Lower lobe of right lung (tissue), 2 donors: ENCODE results near the gene GPHA2. TPM values are rescaled to one million over a fixed set of nuclear protein-coding genes. Genes with fewer than 3 reads are reported as not detected.

Experiments used
- ATAC-seq, 2 donors: fragments of 200-7000 bp; cut with Tn5 transposase; one replicate each; pipeline ENCODE4 v1.9.1; 2020 to 2022; ENCODE audit warnings: mild to moderate bottlenecking in 2 of 2, moderate library complexity in 2 of 2
- DNase-seq: peaks from one replicate; pipeline ENCODE4 v3.0.0-alpha.2; 2020
- H3K27ac ChIP-seq: fragments of 200-600 bp; one replicate; pipeline ENCODE4 v1.8.0; 2022
- H3K27me3 ChIP-seq: fragments of 200-600 bp; one replicate; pipeline ENCODE4 v1.8.0; 2022; ENCODE audit warnings: low read depth
- H3K36me3 ChIP-seq: fragments of 200-600 bp; one replicate; pipeline ENCODE4 v1.8.0; 2022; ENCODE audit warnings: mild to moderate bottlenecking
- H3K4me1 ChIP-seq: fragments of 200-600 bp; one replicate; pipeline ENCODE4 v1.8.0; 2022
- H3K4me3 ChIP-seq: fragments of 200-600 bp; one replicate; pipeline ENCODE4 v1.8.0; 2022; ENCODE audit warnings: mild to moderate bottlenecking
- H3K9me3 ChIP-seq: fragments of 200-600 bp; one replicate; pipeline ENCODE4 v1.8.0; 2022
- intact Hi-C: fragments of 100-400 bp; cut with DNase I; formaldehyde crosslinking; loops from one replicate; pipeline ENCODE4 v1.11.0; 2022
- total RNA-seq: library from RNA; stranded (reverse); fragmentation: NEBNext Ultra II Directional; extraction: Animal tissue kit (Norgen Biotek cat#: 25700); gene quantifications from one replicate; pipeline ENCODE4 v1.2.1, GENCODE V29; 2021
- TF ChIP-seq, protein P1 (sequence below): fragments of 200-600 bp; IDR thresholded peaks from one replicate; pipeline ENCODE4 v1.8.0; 2022; ENCODE audit warnings: antibody characterized with exemption, mild to moderate bottlenecking
- donor health status: DM: no; HTN: yes; CAD: no; lungs with severe emphysema.

The GPHA2 gene
- total RNA-seq, 1 donor from 2014 or later = not detected

DNA sequence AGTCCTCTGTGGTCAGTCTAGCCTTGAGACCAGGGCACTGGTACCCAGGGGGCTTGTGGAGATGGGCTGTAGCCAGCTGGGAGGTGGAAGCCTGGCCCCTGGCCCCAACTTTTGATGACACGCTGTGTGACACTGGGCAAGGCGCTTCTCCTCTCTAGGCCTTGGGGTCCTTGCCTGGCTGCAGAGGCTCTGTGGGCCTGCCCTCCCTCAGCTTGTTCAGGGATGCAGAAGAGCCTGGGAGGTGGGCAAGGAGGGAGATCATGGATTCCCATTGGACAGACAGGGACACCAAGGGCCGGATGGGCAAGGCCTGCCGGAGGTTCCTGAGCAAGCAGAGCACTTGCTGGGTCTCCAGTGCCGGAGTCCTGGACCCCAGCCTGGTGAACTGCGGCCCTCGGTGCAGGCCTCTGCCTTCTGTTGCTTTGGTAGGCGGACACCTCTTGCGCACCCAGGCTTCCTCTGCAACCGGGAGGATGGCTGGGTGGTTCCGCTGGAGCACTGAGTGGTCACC lies 12.5 kb downstream of the GPHA2 start:
- no peaks in the 10 kb centered on the region for H3K9me3 ChIP-seq
- ATAC-seq (no peak), DNase-seq (no peak)
- no peaks in the 10 kb centered on the region for H3K27me3 ChIP-seq
- H3K4me3 ChIP-seq = peak overlapping the region; percentile 100
- H3K27ac ChIP-seq = no peak overlapping the region
- intact Hi-C loops = no loop called here
- TF ChIP-seq, protein P1, sequence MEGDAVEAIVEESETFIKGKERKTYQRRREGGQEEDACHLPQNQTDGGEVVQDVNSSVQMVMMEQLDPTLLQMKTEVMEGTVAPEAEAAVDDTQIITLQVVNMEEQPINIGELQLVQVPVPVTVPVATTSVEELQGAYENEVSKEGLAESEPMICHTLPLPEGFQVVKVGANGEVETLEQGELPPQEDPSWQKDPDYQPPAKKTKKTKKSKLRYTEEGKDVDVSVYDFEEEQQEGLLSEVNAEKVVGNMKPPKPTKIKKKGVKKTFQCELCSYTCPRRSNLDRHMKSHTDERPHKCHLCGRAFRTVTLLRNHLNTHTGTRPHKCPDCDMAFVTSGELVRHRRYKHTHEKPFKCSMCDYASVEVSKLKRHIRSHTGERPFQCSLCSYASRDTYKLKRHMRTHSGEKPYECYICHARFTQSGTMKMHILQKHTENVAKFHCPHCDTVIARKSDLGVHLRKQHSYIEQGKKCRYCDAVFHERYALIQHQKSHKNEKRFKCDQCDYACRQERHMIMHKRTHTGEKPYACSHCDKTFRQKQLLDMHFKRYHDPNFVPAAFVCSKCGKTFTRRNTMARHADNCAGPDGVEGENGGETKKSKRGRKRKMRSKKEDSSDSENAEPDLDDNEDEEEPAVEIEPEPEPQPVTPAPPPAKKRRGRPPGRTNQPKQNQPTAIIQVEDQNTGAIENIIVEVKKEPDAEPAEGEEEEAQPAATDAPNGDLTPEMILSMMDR = no peak
- H3K36me3 ChIP-seq = peaks cover 14% of the 10 kb centered on the region
- peaks cover 31% of the 10 kb centered on the region for H3K4me1 ChIP-seq

DNA sequence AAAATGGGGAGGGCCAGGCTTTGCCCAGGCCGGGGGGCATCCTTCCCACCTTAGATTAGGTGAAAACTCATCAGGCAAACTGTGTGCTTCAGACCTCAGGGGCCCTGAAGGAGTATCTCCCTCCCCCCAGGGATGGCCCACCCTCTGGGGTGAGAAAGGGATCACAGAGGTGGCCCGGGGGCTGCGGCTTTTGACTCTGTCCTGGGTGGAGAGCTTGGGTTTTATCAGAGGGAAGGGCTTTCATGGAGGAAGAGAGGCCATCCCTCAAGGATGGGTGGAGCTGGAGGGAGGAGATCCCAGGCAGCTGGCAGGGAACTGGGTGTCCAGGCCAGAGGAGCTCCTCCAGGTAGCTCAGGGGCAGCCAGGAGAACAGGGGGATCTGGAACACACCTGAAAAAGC lies 14.3 kb downstream of the GPHA2 start:
- no peak for DNase-seq
- Histone ChIP-seq H3K36me3 (no peaks in the 10 kb centered on the region), H3K4me3 (no peak overlapping the region), H3K27me3 (no peaks in the 10 kb centered on the region), H3K9me3 (no peaks in the 10 kb centered on the region), H3K27ac (no peak overlapping the region), H3K4me1 (peaks cover 35% of the 10 kb centered on the region)
- no peak for ATAC-seq
- TF ChIP-seq, protein P1 = no peak
- intact Hi-C loops = no loop called here

DNA sequence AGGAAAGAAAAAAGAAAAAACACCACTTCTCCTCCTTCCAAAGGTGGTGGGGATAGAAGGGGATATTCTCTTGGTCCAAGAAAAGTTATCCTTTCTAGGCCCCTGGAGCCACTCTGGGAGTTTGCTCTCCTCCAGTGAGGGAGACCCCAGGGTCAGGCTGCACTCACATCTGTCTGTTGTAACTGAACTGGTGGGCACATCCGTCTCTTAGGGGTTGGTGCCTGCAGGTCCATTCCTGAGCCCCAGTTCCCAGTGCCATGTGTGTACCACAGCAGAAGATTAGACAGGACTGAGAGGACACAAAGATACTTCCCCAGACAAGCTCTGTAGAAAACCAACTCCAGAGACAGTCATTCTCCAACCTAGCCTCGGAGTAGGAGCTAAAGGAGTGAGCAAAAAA lies 15.6 kb downstream of the GPHA2 start:
- Histone ChIP-seq H3K9me3 (no peaks in the 10 kb centered on the region), H3K4me1 (peaks cover 35% of the 10 kb centered on the region), H3K27me3 (no peaks in the 10 kb centered on the region), H3K4me3 (no peak overlapping the region), H3K36me3 (no peaks in the 10 kb centered on the region), H3K27ac (no peak overlapping the region)
- TF ChIP-seq, protein P1 = no peak
- intact Hi-C loops = no loop called here
- ATAC-seq (no peak), DNase-seq (no peak)

DNA sequence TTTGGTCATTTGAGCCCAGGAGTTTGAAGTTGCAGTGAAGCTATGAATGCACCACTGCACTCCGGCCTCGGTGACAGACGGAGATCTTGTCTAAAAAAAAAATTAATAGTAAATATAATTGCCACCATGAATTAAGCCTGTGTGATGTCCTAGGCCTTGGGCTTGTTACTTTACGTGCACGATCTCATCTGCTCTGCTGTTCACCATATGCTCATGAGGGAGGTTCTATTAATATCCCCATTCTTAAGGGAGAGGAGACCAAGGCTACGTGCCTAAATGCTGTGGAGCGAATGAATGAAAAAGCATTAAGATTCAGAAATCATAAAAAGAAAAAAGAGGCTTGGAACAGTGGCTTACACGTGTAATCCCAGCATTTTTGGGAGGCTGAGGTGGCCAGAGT lies 16.1 kb downstream of the GPHA2 start:
- Histone ChIP-seq H3K4me1 (peaks cover 34% of the 10 kb centered on the region), H3K27me3 (no peaks in the 10 kb centered on the region), H3K36me3 (no peaks in the 10 kb centered on the region), H3K27ac (no peak overlapping the region), H3K9me3 (no peaks in the 10 kb centered on the region), H3K4me3 (no peak overlapping the region)
- intact Hi-C loops = no loop called here
- DNase-seq (no peak), ATAC-seq (no peak)
- TF ChIP-seq, protein P1 = no peak

DNA sequence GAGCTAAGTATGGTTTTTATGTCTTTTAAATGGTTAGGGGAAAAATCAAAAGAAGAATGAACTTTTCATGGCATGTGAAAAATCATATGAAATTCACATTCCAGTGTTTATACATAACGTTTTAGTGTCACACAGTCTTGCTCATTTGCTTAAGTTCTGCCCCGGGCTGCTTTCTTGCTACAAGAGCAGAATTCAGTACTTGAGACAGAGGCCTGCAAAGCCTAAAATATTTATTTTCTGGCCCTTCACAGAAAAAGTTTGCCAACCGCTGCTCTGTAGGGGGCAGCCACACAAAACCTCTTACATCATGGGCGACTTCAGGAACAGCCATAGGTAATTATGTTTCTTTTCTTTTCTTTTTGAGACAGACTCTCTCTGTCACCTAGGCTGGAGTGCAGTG lies 17.7 kb downstream of the GPHA2 start:
- Histone ChIP-seq H3K4me1 (peaks cover 25% of the 10 kb centered on the region), H3K27ac (peak overlapping the region; percentile 77), H3K9me3 (no peaks in the 10 kb centered on the region), H3K36me3 (peaks cover 14% of the 10 kb centered on the region), H3K4me3 (peak overlapping the region; percentile 95), H3K27me3 (no peaks in the 10 kb centered on the region)
- TF ChIP-seq, protein P1 = no peak
- ATAC-seq (no peak), DNase-seq (no peak)
- intact Hi-C loops = no loop called here

DNA sequence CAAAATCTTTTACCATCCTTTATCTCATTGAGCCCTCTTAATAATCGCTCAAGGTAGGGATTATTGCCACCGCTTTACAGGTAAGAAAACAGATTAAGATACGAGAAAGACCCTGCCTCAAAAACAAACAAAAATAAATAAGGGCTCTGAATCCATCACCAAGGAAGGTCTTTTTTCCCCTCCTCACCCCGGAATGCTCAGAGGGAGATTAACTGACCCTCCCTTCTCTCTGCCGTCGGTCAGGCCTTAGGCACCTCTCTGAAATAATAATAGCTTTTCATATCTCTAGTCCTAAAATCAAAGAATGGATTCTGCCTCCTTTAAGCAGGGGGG lies 18.1 kb downstream of the GPHA2 start:
- H3K27me3 ChIP-seq = no peaks in the 10 kb centered on the region
- peak overlapping the region; percentile 95 for H3K4me3 ChIP-seq
- peak overlapping the region; percentile 77 for H3K27ac ChIP-seq
- intact Hi-C loops = no loop called here
- peaks cover 25% of the 10 kb centered on the region for H3K4me1 ChIP-seq
- ATAC-seq (no peak), DNase-seq (no peak)
- H3K36me3 ChIP-seq = peaks cover 18% of the 10 kb centered on the region
- no peaks in the 10 kb centered on the region for H3K9me3 ChIP-seq
- TF ChIP-seq, protein P1 = no peak
